Loucy (cell line): ENCODE measurements around the gene ALDOA.

Source experiments
- H2AFZ ChIP-seq: fragments of 200-600 bp; sonication (generic); 2 replicates; pipeline ENCODE4 v1.6.0; 2016; ENCODE audit warnings: antibody characterized with exemption, mild to moderate bottlenecking, low read length, moderate library complexity
- H3F3A ChIP-seq: fragments of 200-600 bp; 2 replicates; pipeline ENCODE4 v1.6.0; 2016; ENCODE audit warnings: antibody characterized with exemption, low read depth, mild to moderate bottlenecking
- H3K27me3 ChIP-seq: fragments of 200-600 bp; sonication (generic); 2 replicates; pipeline ENCODE4 v1.6.1; 2014; ENCODE audit warnings: low read length, mild to moderate bottlenecking; ENCODE audit not compliant: insufficient read depth, poor library complexity, severe bottlenecking
- H3K36me3 ChIP-seq: fragments of 200-600 bp; sonication (generic); 2 replicates; pipeline ENCODE4 v1.6.1; 2016; ENCODE audit warnings: low read length; ENCODE audit not compliant: insufficient read depth
- H3K4me1 ChIP-seq: fragments of 200-600 bp; sonication (generic); 2 replicates; pipeline ENCODE4 v1.5.1; 2014; ENCODE audit warnings: low read length, mild to moderate bottlenecking; ENCODE audit not compliant: insufficient read depth, poor library complexity, severe bottlenecking
- H3K4me2 ChIP-seq: fragments of 200-600 bp; sonication (generic); 2 replicates; pipeline ENCODE4 v1.6.0; 2014; ENCODE audit warnings: antibody characterized with exemption, low read length, low read depth, mild to moderate bottlenecking; ENCODE audit not compliant: poor library complexity, severe bottlenecking
- H3K4me3 ChIP-seq: fragments of 200-600 bp; sonication (generic); 2 replicates; pipeline ENCODE4 v1.5.1; 2014; ENCODE audit warnings: low read length, mild to moderate bottlenecking, mixed read lengths; ENCODE audit not compliant: poor library complexity, severe bottlenecking
- H3K79me2 ChIP-seq: fragments of 200-600 bp; sonication (generic); 2 replicates; pipeline ENCODE4 v1.6.1; 2014; ENCODE audit warnings: low read length; ENCODE audit not compliant: insufficient read depth
- H3K9ac ChIP-seq: fragments of 200-600 bp; sonication (generic); 2 replicates; pipeline ENCODE4 v1.6.0; 2014; ENCODE audit warnings: mild to moderate bottlenecking, low read depth, low read length, moderate library complexity; ENCODE audit not compliant: poor library complexity, severe bottlenecking
- H3K9me2 ChIP-seq: fragments of 200-600 bp; sonication (generic); replicated peaks from 2 replicates; pipeline ENCODE4 v1.6.1; 2016; ENCODE audit warnings: low read depth, low read length, mixed read lengths
- H3K9me3 ChIP-seq: fragments of 200-600 bp; sonication (generic); 2 replicates; pipeline ENCODE4 v1.6.1; 2014; ENCODE audit warnings: mild to moderate bottlenecking, antibody characterized with exemption, low read length, low read depth; ENCODE audit not compliant: insufficient read depth
- H4K20me1 ChIP-seq: fragments of 200-600 bp; sonication (generic); 2 replicates; pipeline ENCODE4 v1.6.0; 2014; ENCODE audit warnings: antibody characterized with exemption, low read length, mild to moderate bottlenecking; ENCODE audit not compliant: insufficient read depth, poor library complexity, severe bottlenecking
- CTCF ChIP-seq: fragments of 200-600 bp; sonication (generic); conservative IDR thresholded peaks from 2 replicates; pipeline ENCODE4 v1.5.1; 2014; ENCODE audit warnings: mild to moderate bottlenecking, antibody characterized with exemption, low read length
- EZH2phosphoT487 ChIP-seq: fragments of 200-600 bp; IDR thresholded peaks from 2 replicates; pipeline ENCODE4 v1.6.1; 2018; ENCODE audit warnings: antibody characterized with exemption, mild to moderate bottlenecking, moderate library complexity, borderline replicate concordance

The ALDOA gene

GRCh38 chr16:30075503-30076275 is 10.1 kb downstream of the ALDOA start, which contains the start of gene PPP4C:
PPP4C (plus strand) TSS chr16:30075994; CDS start chr16:30076378, 384 bp downstream.
- H3K4me3 ChIP-seq: peak within 1 kb of the TSS; percentile 99
- peaks cover 5% of the 10 kb centered on the region for H3K27me3 ChIP-seq
- H2AFZ ChIP-seq: peak within 1 kb of the TSS; percentile 58
- H3K4me1 ChIP-seq: peaks cover 28% of the 10 kb centered on the region
- TF ChIP-seq EZH2phosphoT487: no peak
- TF ChIP-seq CTCF: no peak
- H3K9ac ChIP-seq: peak within 1 kb of the TSS; percentile 95
- peaks cover 38% of the 10 kb centered on the region for H4K20me1 ChIP-seq
- no peaks in the 10 kb centered on the region for H3K9me2 ChIP-seq
- H3K4me2 ChIP-seq: peak within 1 kb of the TSS; percentile 97
- peaks cover 74% of the 10 kb centered on the region for H3K79me2 ChIP-seq
- peaks cover 28% of the 10 kb centered on the region; the same call in 1 of the 2 replicates for H3K36me3 ChIP-seq
- peaks cover 6% of the 10 kb centered on the region; the same call in 1 of the 2 replicates for H3F3A ChIP-seq
- no peaks in the 10 kb centered on the region for H3K9me3 ChIP-seq

- Histone ChIP-seq H3K4me3 (peak overlapping the region; percentile 99), H3K9me3 (no peaks in the 10 kb centered on the region), H3K4me1 (peaks cover 28% of the 10 kb centered on the region), H3K36me3 (peaks cover 28% of the 10 kb centered on the region; the same call in 1 of the 2 replicates), H3K4me2 (peak overlapping the region; percentile 97), H3F3A (peaks cover 6% of the 10 kb centered on the region; the same call in 1 of the 2 replicates), H2AFZ (peak overlapping the region; percentile 58), H3K79me2 (peaks cover 76% of the 10 kb centered on the region), H3K9me2 (no peaks in the 10 kb centered on the region), H4K20me1 (peaks cover 32% of the 10 kb centered on the region), H3K9ac (peak overlapping the region; percentile 95), H3K27me3 (peaks cover 5% of the 10 kb centered on the region)
- TF ChIP-seq EZH2phosphoT487: no peak
- TF ChIP-seq CTCF: no peak
These were observed 10.8 kb downstream of the ALDOA start for GRCh38 chr16:30076276-30076791.

DNA sequence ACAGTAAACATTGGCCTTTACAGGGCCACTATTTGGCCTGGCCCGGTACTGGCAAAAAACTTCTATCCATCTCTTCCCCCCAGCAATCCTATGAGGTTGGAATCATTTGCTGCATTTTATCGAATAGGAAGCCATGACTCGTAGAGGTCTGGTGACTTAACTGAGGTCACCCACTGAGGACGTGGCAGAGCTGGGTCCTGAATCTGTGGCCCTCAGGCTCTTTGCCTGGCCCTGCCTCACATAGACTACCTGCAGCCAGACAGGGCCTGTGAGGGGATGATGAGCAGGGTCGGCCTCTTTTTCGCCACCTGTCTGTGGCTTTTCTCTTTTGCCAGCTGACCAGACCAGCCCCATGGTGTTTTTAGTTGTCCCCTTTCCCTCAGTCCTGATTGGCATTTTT is 12.1 kb downstream of the ALDOA start:
- H3K9me3 ChIP-seq: no peaks in the 10 kb centered on the region
- peaks cover 6% of the 10 kb centered on the region; the same call in 1 of the 2 replicates for H3F3A ChIP-seq
- H3K9ac ChIP-seq: peak overlapping the region; percentile 95
- peaks cover 23% of the 10 kb centered on the region; the same call in 1 of the 2 replicates for H3K36me3 ChIP-seq
- H4K20me1 ChIP-seq: peaks cover 28% of the 10 kb centered on the region
- peaks cover 28% of the 10 kb centered on the region for H3K4me1 ChIP-seq
- TF ChIP-seq EZH2phosphoT487: no peak
- TF ChIP-seq CTCF: no peak
- peak overlapping the region; percentile 97 for H3K4me2 ChIP-seq
- no peaks in the 10 kb centered on the region for H3K9me2 ChIP-seq
- peaks cover 71% of the 10 kb centered on the region for H3K79me2 ChIP-seq
- H3K27me3 ChIP-seq: peaks cover 5% of the 10 kb centered on the region
- H3K4me3 ChIP-seq: peak overlapping the region; percentile 99
- H2AFZ ChIP-seq: no peak overlapping the region
